ENCODE results near the gene TMEM97.

Gene TMEM97

GRCh38 chr17:28274591-28275265 is 44.3 kb upstream of the TMEM97 start:
- H3K4me1 ChIP-seq (ENCODE audit: insufficient read depth, poor library complexity, severe bottlenecking), result peaks cover 16% of the 10 kb centered on the region
- no peak for ATAC-seq (ENCODE audit: low read depth)
- H3K36me3 ChIP-seq (ENCODE audit: low read depth), result no peaks in the 10 kb centered on the region
- H3K27me3 ChIP-seq (ENCODE audit: insufficient read depth, poor library complexity, severe bottlenecking), result no peaks in the 10 kb centered on the region
- no peak for TF ChIP-seq CTCF (IDR thresholded peaks at IDR 0.05; ENCODE audit: poor library complexity, severe bottlenecking)
- no peak for DNase-seq (ENCODE audit: low spot score)
- H3K27ac ChIP-seq (ENCODE audit: poor library complexity, severe bottlenecking), result no peak overlapping the region
- H3K9me3 ChIP-seq (ENCODE audit: severe bottlenecking), result no peaks in the 10 kb centered on the region
- H3K4me3 ChIP-seq (ENCODE audit: severe bottlenecking), result no peak overlapping the region

- no peaks in the 10 kb centered on the region for H3K27me3 ChIP-seq (ENCODE audit: insufficient read depth, poor library complexity, severe bottlenecking)
- H3K9me3 ChIP-seq (ENCODE audit: severe bottlenecking), result no peaks in the 10 kb centered on the region
- TF ChIP-seq CTCF (IDR thresholded peaks at IDR 0.05; ENCODE audit: poor library complexity, severe bottlenecking), result no peak
- DNase-seq (ENCODE audit: low spot score), result no peak
- no peak overlapping the region for H3K4me3 ChIP-seq (ENCODE audit: severe bottlenecking)
- no peak for ATAC-seq (ENCODE audit: low read depth)
- no peak overlapping the region for H3K27ac ChIP-seq (ENCODE audit: poor library complexity, severe bottlenecking)
- H3K4me1 ChIP-seq (ENCODE audit: insufficient read depth, poor library complexity, severe bottlenecking), result peaks cover 16% of the 10 kb centered on the region
- no peaks in the 10 kb centered on the region for H3K36me3 ChIP-seq (ENCODE audit: low read depth)
Measured at GRCh38 chr17:28276011-28276410, 43.0 kb upstream of the TMEM97 start.

- Histone ChIP-seq H3K4me1 (ENCODE audit: insufficient read depth, poor library complexity, severe bottlenecking) (peaks cover 33% of the 10 kb centered on the region), H3K27ac (ENCODE audit: poor library complexity, severe bottlenecking) (no peak overlapping the region), H3K36me3 (ENCODE audit: low read depth) (no peaks in the 10 kb centered on the region), H3K4me3 (ENCODE audit: severe bottlenecking) (no peak overlapping the region), H3K9me3 (ENCODE audit: severe bottlenecking) (no peaks in the 10 kb centered on the region), H3K27me3 (ENCODE audit: insufficient read depth, poor library complexity, severe bottlenecking) (no peaks in the 10 kb centered on the region)
- ATAC-seq (ENCODE audit: low read depth), result no peak
- TF ChIP-seq CTCF (IDR thresholded peaks at IDR 0.05; ENCODE audit: poor library complexity, severe bottlenecking), result no peak
- no peak for DNase-seq (ENCODE audit: low spot score)
Measured at GRCh38 chr17:28279411-28279810, 39.6 kb upstream of the TMEM97 start.

DNA sequence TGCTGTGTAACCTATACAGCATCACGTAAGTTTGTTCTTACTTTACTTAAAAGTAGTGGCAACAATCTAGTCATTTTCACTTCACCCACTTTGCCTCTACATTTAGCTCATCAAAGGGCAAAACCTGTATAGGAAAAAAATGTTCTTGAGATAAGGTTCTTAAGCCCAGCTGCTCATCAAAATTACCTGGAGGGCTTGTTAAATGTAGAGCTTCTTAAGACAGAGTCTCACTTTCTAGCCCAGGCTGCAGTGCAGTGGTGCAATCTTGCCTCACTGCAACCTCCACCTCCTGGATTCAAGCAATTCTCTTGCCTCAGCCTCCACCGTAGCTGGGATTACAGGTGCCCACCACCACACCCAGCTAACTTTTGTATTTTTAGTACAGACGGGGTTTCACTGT is 38.2 kb upstream of the TMEM97 start:
- ATAC-seq (ENCODE audit: low read depth), result no peak
- Histone ChIP-seq H3K27me3 (ENCODE audit: insufficient read depth, poor library complexity, severe bottlenecking) (no peaks in the 10 kb centered on the region), H3K36me3 (ENCODE audit: low read depth) (no peaks in the 10 kb centered on the region), H3K4me3 (ENCODE audit: severe bottlenecking) (no peak overlapping the region), H3K27ac (ENCODE audit: poor library complexity, severe bottlenecking) (no peak overlapping the region), H3K9me3 (ENCODE audit: severe bottlenecking) (no peaks in the 10 kb centered on the region), H3K4me1 (ENCODE audit: insufficient read depth, poor library complexity, severe bottlenecking) (peaks cover 33% of the 10 kb centered on the region)
- TF ChIP-seq CTCF (IDR thresholded peaks at IDR 0.05; ENCODE audit: poor library complexity, severe bottlenecking), result no peak
- DNase-seq (ENCODE audit: low spot score), result no peak

- no peak overlapping the region for H3K4me3 ChIP-seq (ENCODE audit: severe bottlenecking)
- no peaks in the 10 kb centered on the region for H3K27me3 ChIP-seq (ENCODE audit: insufficient read depth, poor library complexity, severe bottlenecking)
- no peaks in the 10 kb centered on the region for H3K36me3 ChIP-seq (ENCODE audit: low read depth)
- H3K4me1 ChIP-seq (ENCODE audit: insufficient read depth, poor library complexity, severe bottlenecking), result peaks cover 33% of the 10 kb centered on the region
- peak; percentile 71 for DNase-seq (ENCODE audit: low spot score)
- TF ChIP-seq CTCF (IDR thresholded peaks at IDR 0.05; ENCODE audit: poor library complexity, severe bottlenecking), result no peak
- no peaks in the 10 kb centered on the region for H3K9me3 ChIP-seq (ENCODE audit: severe bottlenecking)
- H3K27ac ChIP-seq (ENCODE audit: poor library complexity, severe bottlenecking), result peak overlapping the region; percentile 37
- ATAC-seq (ENCODE audit: low read depth), result peak; percentile 89
Measured at GRCh38 chr17:28282596-28282995, 36.4 kb upstream of the TMEM97 start.

Measured in RWPE2 (cell line).